Measurements from ENCODE around the gene SH3BP2.

DNA sequence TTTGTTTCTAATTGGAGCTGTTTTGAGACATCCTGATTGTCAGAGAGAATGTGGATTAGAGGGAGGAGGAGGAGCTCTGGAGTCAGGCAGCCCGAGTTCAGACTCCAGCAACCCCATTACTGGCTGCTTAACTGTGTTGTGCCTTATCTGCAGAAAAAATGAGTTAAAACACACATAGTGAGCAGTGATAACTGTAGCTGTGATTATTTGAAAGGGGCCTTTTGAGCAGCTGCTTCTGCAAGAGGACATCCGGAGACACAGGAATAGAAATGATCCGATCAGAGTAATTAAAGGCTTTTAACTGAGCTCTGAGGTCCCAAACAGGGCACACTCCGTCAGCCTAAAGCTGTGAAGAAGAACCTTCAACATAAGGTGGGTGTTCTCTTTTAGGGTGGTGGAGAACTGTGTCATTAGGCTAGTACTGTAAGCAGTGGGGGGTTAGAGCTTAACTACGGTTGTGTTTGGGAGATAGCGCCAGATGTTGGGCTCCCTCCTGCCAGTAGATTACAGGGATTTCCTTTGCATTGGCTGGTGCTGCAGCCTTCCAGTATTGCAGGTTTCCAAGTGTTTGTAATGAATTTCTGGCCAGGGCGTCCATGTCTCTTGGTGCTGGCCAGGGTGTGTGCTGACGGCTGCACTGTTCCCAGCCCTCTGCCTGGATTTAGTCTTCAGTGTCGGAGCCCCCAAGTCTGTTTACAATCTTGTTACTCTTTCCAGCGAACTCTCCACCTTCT, 75.0 kb downstream of the SH3BP2 start:
- TF ChIP-seq POLR2A (IDR thresholded peaks at IDR 0.05; ENCODE audit: low read depth, low read length), result no peak
- TF ChIP-seq TAF1 (IDR thresholded peaks at IDR 0.05; ENCODE audit: borderline replicate concordance, low read depth, low read length), result no peak
- TF ChIP-seq POLR2AphosphoS5 (IDR thresholded peaks at IDR 0.05; ENCODE audit: low read depth, low read length), result no peak
